Tibial artery (tissue), 4 donors: ENCODE measurements around the gene SFXN2.
A peak's percentile ranks its signal among the peaks of the same experiment; 100 is the strongest.

Experiments
- DNase-seq, 2 donors: peaks; one replicate each; pipeline ENCODE4 v3.0.0-alpha.2; 2019
- H3K27ac ChIP-seq, 2 donors: fragments of 200-600 bp; sonication (generic) in 1 of 2; 1 replicate in 1 of 2; 2 replicates in 1 of 2; pipeline ENCODE4 v1.5.1; 2018 to 2019; ENCODE audit warnings: mild to moderate bottlenecking in 1 of 2
- H3K27me3 ChIP-seq, 2 donors: fragments of 200-600 bp; sonication (generic) in 1 of 2; one replicate each; pipeline versions ENCODE4 v1.5.1 to v1.6.0; 2016 to 2019
- H3K36me3 ChIP-seq, 3 donors: fragments of 200-600 bp; sonication (generic) in 2 of 3; one replicate each; pipeline ENCODE4 v1.5.1; 2016 to 2019; ENCODE audit warnings: mild to moderate bottlenecking in 2 of 3
- H3K4me1 ChIP-seq, 4 donors: fragments of 200-600 bp; sonication (generic) in 2 of 4; 1 replicate in 3 of 4; 2 replicates in 1 of 4; pipeline ENCODE4 v1.5.1; 2016 to 2019
- H3K4me3 ChIP-seq, 2 donors: fragments of 200-600 bp; sonication (generic) in 1 of 2; 1 replicate in 1 of 2; 2 replicates in 1 of 2; pipeline ENCODE4 v1.5.1; 2018 to 2019; ENCODE audit warnings: mild to moderate bottlenecking in 2 of 2
- H3K9me3 ChIP-seq, 3 donors: fragments of 200-600 bp; sonication (generic) in 1 of 3; one replicate each; pipeline ENCODE4 v1.5.1; 2016 to 2019
- CTCF ChIP-seq, 2 experiments: fragments of 200-600 bp in 1 of 2; fragments of 450-650 bp in 1 of 2; IDR thresholded peaks; one replicate each; pipeline ENCODE4 v1.5.1; 2017 to 2019; ENCODE audit warnings: antibody characterized with exemption in 2 of 2, mild to moderate bottlenecking in 1 of 2, moderate library complexity in 1 of 2
- intact Hi-C: fragments of 100-400 bp; cut with DNase I; formaldehyde crosslinking; loops from one replicate; pipeline ENCODE4 v1.15.0; 2023; ENCODE audit warnings: low total_unique reads

The SFXN2 gene

DNA sequence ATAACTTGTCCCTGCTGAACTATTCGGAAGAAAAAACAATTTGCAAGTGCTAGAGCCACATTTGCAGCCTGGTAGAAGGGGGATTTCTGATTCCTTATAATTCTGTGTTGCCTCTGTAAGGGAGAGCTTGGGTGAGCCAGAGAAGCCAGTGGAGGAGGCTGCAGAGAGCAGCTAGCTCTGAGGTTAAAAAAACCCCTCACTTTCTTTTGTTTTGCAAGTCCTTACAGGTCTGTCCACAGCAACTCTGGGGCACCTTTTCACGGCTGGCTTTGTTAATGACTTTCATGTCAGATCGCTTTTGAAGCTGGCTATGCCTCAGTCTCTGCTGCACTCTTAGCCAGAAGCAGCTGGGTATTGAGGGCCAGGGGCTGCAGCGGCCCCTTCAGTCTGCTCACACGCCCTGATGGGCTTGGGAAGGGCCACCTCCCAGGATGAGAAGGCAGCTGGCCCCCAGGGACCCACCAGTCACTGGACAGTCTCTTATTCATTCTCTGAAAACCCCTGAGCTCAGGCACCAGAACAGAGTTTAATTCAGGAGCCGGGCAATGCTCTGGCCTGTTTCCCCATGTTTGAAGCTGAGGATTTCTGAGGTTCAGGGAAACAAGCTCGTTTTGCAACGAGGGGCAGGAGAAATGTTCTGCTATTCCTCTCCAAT, 39.3 kb upstream of the SFXN2 start:
- H3K9me3 ChIP-seq, result no peaks in the 10 kb centered on the region
- peaks cover 13 to 58% (median 41%) of the 10 kb centered on the region in 4 donors for H3K4me1 ChIP-seq
- H3K27ac ChIP-seq, result peak overlapping the region; percentile 81 to 90
- no peak overlapping the region for H3K4me3 ChIP-seq
- no peak for TF ChIP-seq CTCF (IDR thresholded peaks at IDR 0.05)
- intact Hi-C loops, result no loop called here
- no peaks in the 10 kb centered on the region for H3K27me3 ChIP-seq
- DNase-seq, result peak in 1 of 2 donors; percentile 56
- peaks cover 0 to under 1% (median 0%) of the 10 kb centered on the region in 3 donors for H3K36me3 ChIP-seq

- no peak overlapping the region for H3K4me3 ChIP-seq
- TF ChIP-seq CTCF (IDR thresholded peaks at IDR 0.05), result no peak
- peaks cover 13 to 58% (median 41%) of the 10 kb centered on the region in 4 donors for H3K4me1 ChIP-seq
- peak in 1 of 2 donors; percentile 65 for DNase-seq
- no peaks in the 10 kb centered on the region for H3K27me3 ChIP-seq
- H3K27ac ChIP-seq, result peak overlapping the region; percentile 81 to 90
- no peaks in the 10 kb centered on the region for H3K9me3 ChIP-seq
- intact Hi-C loops, result no loop called here
- peaks cover 0 to 8% (median 0%) of the 10 kb centered on the region in 3 donors for H3K36me3 ChIP-seq
These were observed 38.5 kb upstream of the SFXN2 start for GRCh38 chr10:102675666-102676533.

- peak in 1 of 2 donors; percentile 43 for DNase-seq
- no peaks in the 10 kb centered on the region for H3K27me3 ChIP-seq
- H3K4me1 ChIP-seq, result peaks cover 13 to 58% (median 41%) of the 10 kb centered on the region in 4 donors
- H3K36me3 ChIP-seq, result peaks cover 0 to 16% (median 3%) of the 10 kb centered on the region in 3 donors
- H3K27ac ChIP-seq, result peak overlapping the region in 1 of 2 donors; percentile 90
- no peaks in the 10 kb centered on the region for H3K9me3 ChIP-seq
- no peak for TF ChIP-seq CTCF (IDR thresholded peaks at IDR 0.05)
- H3K4me3 ChIP-seq, result no peak overlapping the region
- intact Hi-C loops, result no loop called here
These were observed 37.7 kb upstream of the SFXN2 start for GRCh38 chr10:102676534-102677315.

DNA sequence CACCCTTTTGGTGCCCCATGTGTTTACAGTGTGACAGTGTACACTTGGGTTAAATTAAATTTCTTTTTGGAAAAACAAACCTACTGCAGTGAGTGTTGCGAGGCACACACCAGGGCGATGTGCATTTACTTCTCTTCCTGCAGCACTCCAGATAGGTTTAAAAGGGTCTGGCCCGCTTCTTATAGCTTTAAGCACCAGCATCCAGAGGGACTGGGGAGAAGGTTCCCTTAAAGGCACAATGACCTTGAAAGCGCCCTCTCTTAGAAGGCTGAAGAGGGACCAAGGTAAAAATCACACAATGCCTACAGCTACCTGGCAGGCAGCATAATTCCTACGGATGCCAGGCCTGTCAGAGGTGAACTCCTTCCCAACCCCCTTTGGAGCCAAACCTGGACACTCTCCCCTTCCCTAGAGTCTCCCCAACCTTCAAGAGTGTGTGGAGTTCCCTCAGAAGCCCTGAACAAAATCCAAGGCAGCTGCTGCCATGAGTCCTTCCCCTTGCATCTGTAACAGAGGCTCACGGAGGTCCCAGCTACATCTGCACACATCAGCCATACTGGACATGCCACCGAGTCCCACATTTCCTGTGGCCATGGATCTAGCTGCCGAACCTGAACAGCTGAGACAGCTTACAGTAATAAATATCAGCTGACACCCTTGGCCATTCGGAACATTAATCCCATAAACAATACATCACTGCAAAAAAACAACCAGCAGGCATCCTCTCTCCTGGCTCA, 36.9 kb upstream of the SFXN2 start:
- no peak overlapping the region for H3K4me3 ChIP-seq
- peaks cover 0 to 24% (median 5%) of the 10 kb centered on the region in 3 donors for H3K36me3 ChIP-seq
- peaks cover 13 to 57% (median 41%) of the 10 kb centered on the region in 4 donors for H3K4me1 ChIP-seq
- no peak overlapping the region for H3K27ac ChIP-seq
- no peak for TF ChIP-seq CTCF (IDR thresholded peaks at IDR 0.05)
- no peaks in the 10 kb centered on the region for H3K27me3 ChIP-seq
- intact Hi-C loops, result no loop called here
- H3K9me3 ChIP-seq, result no peaks in the 10 kb centered on the region
- peak in 1 of 2 donors; percentile 39 for DNase-seq

DNA sequence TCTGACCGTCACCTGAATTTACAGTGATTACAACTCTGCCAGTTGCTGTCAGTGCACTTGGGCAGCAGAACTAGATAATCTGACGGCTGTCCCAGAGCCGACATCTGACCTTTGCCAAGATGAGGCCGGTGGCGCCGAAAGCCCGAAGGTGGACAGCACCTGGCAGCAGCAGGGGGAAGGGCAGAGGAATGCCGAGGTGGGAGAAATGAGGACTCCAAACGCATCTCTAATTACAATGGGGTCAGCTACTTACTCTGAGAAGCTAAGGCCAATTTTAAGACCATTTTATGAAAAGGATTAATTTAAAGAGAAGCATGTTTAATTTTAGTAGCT, 36.4 kb upstream of the SFXN2 start:
- Histone ChIP-seq H3K27me3 (no peaks in the 10 kb centered on the region), H3K36me3 (peaks cover 0 to 27% (median 5%) of the 10 kb centered on the region in 3 donors), H3K27ac (no peak overlapping the region), H3K4me3 (no peak overlapping the region), H3K9me3 (no peaks in the 10 kb centered on the region), H3K4me1 (peaks cover 13 to 52% (median 39%) of the 10 kb centered on the region in 4 donors)
- intact Hi-C loops, result no loop called here
- TF ChIP-seq CTCF (IDR thresholded peaks at IDR 0.05), result no peak
- peak in 1 of 2 donors; percentile 43 for DNase-seq
